ENCODE data around the gene PALLD.
A peak's percentile ranks its signal among the peaks of the same experiment; 100 is the strongest.

The PALLD gene

DNA sequence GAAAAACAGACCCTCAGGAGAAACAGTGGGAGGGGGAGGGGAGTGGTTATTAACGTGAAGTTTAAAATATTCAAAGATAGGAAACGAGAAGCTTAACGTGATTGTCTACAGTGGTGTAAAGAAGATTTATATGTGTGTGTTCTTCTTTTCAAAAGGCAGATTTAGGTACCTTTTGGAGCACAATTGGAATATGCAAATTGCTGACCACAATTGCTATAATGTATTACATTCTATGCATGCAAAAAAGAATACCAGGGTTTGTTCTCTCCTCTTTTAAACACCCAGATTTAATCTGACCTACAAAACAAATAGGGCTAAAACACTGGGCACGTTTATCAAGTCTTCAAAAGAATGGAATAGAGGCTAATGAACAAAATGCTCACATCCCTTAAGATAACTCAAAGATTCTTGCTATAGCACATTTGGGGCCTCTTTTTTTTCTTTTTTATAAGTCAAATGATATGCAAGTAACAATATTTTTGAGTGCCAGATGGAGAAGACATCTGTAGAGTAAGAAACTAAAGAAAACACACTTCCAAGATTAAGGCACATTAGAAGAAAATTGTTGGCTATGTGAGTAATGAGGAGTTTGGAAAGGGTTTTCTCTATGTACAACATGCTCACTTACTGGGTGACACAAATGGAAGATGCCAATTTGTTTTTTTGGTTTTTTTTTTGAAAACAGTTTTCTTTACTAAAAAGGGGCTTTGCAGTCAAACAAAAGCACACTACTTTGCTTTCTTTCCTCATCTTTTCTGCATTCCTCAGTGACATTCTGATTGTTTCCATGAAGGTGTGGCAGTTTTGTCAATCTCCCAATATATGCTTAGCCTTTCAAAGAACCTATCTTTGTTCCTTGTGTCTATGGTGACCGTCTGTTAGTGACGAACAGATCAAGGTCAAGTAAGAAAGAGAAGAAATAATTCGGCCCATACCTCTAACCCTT, 240.3 kb downstream of the PALLD start:
- peak in 1 of 2 donors; percentile 41 for DNase-seq

DNA sequence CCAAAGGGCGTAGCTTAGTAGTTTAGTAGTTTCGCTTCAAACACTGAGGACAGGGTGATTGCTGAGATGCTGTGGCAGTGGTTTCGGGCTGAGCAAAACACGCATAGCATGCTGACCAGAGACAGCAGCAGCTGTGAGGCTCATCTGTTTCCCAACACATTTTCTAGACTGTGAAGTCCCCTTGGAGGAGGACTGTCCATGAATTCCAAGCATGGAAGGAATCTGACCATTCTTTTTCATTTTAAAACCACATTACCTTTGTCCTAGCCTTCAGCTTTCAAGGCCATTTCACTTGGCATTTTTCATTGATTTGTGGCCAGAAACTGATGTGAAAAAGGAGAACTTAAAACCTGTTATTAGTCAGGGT, 240.9 kb downstream of the PALLD start:
- DNase-seq: no peak

DNA sequence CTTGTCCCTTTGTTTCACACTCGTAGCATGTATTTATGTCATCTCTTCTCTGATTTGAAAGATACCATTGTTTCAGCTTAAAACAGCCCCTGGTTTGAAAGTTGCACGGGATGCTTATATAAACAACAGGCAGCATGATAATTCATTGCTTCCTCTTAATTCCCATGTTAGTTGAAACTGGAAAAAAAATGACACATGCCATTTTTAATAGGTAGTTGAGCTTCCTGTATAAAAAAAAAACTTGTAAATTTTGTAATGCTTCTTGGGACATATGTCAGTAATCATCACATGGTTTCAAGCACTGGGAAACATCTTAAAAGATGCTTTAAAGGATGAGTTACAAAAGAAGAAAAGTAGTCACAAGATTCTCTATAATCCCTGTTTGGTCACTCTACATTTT, 243.0 kb downstream of the PALLD start:
- no peak for DNase-seq

DNA sequence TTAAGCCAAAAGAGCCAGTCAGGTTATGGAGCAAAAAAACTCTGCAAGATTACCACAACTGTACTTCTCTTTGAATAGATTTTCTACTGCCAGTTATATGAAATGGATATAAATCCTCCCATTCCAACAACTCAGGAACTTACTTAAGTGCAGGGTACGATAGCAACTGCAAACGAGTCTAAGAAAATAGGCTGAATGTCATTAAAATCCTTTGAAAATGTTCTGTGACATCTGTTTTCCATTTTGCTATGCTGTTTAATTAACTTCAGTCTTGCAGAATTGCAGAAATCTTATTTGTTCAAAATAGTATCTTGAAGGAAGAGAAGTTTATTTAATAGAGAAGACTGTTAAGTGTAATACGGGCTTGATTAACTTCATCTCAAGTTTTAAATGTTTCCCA, 243.8 kb downstream of the PALLD start:
- DNase-seq: no peak

DNA sequence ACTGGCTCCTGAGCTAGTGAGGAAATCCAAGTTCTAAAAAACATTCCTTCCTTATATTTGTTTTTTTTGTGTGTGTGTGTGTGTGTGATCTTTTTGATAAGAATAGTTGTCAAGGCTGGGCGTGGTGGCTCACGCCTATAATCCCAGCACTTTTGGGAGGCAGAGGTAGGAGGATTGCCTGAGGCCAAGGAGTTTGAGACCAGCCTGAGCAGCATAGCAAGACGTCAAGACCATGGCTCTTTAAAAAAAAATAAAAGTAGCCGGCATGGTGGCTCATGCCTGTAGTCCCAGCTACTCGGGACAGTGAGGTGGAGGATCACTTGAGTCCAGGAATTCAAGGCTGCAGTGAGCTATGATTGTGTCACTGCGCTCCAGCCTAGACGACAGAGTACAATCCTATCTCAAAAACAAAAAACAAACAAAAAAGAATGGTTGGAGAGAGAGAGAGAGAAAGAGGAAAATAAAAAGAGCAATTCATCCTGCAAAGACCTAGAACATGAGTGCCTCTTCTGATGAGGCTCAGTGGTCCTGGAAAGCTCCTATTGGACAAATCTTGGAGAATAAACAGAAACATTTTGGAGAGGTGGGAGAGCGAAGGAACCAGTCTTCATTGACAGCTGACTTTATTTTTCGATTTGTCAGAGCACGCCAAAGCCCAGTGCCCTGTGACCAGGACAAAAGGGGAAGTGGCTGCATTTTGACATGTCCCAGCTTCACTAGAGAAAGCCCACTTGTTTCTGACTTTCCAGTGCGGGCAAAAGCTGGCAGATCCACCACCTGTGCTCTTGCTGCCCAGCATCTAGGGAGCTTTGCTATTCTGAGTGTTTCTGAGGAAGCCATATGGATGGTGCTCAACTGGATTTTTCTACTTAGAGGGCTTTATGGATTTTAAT, 244.7 kb downstream of the PALLD start:
- DNase-seq: peak in 1 of 2 donors; percentile 5

DNA sequence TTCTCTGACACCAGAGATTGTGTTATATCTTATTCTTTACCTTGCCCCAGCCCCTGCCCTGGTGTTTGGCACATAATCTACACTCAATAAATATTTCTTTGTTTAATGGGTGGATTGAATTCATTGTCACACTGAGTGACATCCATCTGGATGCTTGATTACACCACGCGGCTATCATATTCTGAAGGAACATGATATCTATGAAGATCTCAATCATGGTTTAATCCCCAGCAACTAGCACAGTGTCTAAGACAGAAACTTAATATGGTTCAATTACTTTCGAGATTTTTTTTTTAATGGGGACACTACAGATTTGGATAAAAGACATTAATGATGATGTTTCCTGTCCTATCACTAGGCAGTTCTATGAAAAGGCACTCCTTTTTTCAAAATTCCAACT, 246.3 kb downstream of the PALLD start:
- DNase-seq: no peak

DNA sequence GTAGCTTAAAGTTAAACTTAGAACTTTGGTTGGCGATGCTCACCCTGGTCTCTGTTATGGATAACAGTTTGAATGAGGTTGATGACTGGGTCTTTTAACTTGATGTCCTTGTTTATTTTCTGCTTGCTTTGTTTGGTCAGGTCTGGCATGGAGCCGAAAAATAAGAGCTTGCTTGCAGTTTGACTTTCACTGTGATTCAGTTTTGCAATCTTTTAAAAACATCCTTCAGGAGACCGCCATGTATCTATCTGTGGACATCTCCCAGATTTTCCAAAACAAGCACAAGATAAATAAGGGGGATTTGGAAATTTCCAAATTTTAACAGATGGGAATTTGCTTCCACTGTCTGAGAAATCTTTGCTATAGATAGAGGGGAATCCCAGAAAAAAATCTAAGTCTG, 246.7 kb downstream of the PALLD start:
- no peak for DNase-seq

DNA sequence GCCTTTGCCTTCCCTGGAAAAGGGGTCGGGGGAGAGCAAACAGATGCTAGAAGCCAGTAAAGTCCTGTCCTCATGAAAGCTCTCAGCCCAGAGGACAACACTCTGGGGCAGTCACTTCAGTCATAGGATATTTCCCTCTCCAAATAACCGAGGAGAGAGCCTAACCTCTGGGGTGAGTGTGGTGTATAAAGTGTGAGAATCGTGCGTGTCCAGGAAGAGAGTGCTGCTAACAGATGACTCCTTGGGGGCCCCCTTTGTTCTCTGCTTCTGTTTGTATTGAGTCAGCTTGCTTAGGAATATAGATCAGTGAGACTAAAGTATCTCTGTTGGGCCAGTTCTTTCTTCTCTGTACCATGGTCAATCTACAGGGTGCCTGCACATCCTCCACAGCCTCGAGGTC, 247.2 kb downstream of the PALLD start:
- no peak for DNase-seq

DNA sequence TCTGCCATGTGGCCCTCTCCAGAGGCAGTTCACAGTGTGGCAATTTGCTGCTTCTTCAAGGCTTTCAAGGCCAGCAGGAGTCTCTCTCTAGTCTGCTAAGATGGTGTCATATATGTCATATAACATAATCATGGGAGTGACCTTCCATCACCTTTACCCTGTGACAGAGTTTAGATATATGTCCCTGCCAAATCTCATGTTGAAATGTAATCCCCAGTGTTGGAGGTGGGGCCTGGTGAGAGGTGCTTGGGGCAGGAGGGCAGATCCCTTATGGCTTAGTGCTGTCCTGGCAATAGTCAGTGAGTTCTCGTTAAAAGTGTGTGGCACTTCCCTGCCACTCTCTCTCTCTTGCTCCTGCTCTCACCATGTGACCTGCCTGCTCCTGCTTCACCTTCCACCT, 252.0 kb downstream of the PALLD start:
- DNase-seq: no peak

DNA sequence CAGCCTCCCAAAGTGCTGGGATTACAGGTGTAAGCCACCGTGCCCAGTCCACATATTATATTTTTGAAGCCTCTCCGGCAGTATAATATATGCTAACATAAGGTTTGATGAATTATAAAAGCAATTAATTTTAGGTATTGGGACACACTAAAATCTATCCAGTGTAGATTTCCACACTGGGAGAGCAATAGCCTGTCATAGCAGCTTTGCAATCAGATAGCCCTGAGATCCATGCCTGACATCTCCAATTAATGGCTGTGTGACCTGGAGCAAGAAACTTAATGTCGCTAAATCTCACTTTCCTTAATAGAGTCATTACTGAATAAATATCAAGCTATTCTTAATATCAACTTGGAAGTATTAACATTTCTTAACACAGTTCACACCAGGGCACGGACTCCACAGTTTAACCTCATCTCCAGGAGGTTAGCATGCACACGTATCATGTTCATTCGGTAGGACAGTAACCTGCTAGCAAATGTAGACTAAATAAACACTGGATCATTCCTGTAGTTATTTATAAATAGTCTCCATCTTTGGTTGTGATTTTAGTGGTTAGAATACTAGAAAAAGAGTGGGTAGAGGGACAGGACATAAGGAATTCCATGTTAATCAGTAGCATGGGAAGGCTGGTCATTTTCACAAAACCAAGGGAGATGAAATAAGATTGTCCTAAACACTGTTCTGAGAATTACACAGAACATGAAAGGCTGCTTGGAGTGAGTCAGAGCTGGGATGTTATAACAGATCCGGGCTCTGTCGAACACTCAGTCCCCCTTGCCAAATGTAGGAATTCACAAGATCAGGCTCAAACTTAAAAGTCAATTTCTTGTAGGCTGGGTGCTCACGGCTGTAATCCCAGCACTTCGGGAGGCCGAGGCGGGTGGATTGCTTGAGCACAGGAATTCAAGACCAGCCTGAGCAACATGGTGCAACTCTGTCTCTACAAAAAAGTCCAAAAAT, 254.7 kb downstream of the PALLD start:
- no peak for DNase-seq

DNA sequence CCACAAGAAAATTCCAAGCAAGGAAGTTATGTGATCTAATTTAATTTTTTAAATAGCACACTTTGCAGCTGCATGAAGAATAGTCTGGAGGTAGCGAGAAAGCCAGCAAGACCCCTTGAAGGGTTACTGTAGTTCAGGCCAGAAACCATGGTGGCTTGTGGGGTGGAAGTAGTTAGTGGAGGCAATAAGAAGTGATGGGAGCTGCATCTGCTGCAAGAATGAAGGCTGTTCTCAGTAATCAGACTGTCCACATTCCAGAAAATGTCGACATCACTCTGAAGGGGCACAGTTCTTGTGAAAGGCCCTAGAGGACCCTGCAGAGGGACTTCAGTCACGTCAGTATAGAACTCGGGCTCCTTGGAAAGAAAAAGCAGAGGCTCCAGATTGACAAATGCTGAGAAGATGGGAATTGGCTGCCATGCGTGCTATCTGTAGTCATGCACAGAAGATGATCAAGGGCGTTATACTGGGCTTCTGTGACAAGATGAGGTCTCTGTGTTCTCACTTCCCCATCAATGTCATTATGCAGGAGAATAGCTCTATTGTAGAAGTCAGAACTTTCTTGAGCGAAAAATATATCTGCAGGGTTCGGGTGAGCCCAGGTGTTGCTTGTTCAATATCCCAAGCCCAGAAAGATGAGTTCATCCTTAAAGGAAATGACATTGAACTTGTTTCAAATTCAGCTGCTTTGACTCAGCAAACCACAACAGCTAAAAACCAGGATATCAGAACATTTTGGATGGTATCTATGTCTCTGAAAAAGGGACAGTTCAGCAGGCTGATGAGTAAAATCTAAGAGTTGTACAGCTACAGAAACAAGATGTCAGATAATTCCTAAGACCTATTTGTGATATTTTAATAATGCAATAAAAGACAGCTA, 259.0 kb downstream of the PALLD start:
- DNase-seq: no peak

DNA sequence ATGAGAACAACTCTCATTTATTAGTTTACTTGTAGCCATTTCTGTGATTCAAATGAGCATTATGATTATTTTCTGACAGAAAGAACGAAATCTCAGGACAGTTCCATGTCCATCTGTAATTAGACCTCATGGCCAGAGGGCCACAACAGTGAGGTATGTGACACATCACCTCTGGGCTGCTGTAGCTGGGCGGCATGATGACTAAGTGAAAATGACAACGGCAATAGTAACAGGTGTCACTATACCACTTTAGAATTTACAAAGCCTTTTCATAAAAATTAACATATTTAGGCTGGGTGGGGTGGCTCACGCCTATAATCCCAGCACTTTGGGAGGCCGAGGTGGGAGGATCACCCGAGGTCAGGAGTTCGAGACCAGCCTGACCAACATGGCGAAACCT, 260.6 kb downstream of the PALLD start:
- no peak for DNase-seq

DNA sequence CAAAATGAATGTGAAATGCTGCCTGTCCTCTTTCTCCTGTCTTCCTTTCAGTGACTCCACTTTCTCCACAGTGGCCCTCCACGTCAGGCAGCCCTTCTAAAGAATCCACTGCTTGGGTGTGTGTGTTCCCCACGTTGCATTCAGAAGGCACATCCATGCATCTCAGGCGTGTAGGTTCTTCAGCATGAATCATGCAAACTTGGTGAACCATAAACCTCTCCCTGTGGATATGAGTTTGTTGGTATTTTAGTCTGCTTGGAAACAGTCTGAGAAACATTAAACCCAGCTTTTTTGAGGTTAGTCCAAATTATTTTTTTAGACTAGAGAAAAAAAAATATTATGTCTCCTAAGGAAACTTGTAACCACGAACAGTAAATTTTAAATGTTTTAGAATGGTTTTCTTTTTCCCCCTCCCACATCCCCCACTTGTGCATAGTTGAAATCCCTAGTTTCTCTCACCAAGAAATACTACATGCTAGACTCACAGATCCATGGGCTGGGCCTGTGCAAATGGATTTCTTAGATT, 261.6 kb downstream of the PALLD start:
- no peak for DNase-seq

DNA sequence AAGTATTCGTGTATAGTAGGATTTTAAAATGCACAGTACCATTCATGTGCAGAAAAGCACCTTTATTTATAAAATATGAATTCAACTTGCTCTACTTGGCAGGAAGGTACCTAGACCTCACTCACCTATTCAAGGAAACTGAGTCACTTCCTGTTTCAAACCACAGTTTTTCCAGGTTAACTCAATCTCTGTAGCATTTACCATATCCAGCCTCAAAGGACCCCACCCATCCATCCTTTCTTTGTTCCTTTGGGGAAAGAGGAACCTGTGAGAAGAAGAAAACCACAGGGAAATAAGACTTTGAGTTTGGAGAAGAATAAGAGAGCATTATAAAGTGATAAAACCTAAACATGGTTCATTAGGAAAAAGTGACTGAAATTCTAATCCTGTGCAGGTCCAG, 262.5 kb downstream of the PALLD start:
- no peak for DNase-seq

DNA sequence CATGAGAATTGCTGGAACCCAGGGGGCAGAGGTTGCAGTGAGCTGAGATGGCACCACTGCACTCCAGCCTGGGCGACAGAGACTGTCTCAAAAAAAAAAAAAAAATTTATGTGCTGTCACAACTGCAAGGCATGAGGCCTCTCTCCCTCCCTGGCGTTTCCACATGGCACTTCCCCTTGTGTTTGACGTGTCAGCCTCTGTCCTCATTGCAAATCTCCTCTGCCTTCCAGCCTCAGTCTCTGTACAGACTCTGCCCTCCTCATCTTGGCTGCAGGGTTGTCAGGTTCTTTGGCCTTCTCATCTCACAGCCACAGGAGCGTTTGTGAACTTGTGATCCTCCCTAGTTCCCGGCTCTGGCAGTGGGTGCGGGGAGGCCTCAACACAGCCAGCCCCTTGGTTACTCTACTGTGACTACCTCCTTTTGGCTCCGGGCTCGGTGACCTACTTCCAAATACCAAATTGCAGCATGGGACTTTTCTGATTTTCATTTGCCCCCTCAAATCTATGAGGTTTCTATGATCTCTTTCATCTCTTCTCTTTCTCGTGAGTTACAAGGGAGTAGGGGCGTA, 263.2 kb downstream of the PALLD start:
- DNase-seq: no peak

DNA sequence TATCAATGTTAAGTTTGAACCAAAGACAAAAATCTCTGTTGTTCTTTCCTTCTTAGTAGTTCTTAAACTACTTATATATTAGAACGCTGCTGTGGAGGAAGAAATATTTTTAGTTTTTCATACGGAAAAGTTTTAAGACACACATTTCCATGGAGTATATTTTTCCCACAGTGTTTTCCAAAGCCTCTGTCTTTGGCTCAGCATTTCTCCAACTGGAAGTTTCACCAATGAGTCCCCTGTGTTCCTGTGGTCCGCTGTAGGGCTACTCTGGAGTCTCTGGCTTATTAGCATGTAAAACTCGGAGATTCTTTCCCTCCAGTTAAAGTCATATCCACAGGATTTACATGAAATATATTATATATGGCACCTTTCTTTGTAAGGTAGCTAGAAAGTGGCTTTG, 264.2 kb downstream of the PALLD start:
- no peak for DNase-seq

DNA sequence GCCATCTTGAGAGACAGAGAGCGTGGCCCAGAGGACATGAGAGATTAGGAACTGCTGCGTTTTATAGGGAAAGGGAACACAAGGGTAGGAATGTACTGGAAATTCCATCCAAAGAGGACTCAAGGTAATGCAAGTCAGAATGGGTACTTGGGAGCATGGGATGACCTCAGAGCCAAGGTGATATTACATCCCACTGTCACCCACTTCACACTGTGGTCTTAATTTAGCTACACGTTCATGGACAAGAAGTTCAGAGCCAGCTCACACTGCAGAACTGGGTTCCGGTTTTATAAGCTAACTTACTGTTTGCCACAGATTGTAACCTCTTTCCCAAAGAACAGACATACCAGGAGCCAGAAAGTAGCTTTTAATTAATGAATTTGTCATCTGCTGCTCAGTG, 268.5 kb downstream of the PALLD start:
- DNase-seq: no peak

DNA sequence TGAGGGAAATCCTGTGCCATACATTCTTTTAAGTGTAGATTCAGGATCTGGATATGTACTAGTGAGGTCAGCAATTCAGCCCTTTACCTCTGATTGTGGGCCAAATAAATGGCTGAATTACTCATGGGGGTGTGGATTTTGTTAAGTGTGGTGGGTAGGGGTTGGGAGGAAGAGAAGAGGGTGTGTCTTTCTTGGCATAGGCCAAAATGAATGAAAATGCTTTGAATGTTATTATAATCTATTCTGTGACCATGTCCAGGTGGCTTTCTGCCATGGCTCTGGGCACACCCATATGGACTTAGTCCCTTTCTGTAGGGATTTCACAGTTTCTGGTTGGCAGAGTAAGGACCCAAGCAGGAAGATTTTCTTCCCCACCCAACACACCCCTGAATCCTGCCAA, 268.9 kb downstream of the PALLD start:
- DNase-seq: no peak

DNA sequence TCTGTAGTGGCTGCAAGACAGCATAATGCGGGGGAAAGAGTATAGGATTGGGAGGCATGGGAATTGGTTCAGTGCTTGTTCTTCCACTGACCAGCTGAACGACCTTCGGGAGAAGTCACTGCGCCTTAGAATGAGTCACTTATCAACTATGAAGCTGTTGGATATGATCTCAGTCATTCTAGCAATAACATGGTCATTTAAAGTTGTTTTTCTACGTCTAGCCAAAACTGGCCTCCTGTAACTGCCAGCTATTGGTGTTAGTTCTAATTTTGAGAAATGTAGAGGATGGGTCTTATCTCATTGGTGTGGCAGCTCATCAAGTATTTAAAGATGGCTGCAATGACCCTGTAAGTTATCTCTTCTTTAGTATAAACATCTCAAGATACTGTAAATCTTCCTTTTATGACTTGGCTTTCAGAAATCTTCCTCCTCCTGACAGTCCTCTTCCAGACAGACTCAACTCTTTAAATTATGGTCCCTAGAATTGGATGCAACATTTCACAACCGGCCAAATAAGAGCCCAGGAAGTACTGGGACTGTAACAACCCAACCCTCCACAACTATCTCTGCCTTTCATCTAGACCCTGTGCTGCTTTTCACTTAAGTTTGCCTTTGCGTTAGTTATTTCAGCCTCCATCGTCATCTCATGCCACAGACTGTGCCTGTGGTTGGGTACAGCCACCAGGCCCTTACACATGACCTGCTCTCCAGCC, 269.9 kb downstream of the PALLD start:
- DNase-seq: no peak

DNA sequence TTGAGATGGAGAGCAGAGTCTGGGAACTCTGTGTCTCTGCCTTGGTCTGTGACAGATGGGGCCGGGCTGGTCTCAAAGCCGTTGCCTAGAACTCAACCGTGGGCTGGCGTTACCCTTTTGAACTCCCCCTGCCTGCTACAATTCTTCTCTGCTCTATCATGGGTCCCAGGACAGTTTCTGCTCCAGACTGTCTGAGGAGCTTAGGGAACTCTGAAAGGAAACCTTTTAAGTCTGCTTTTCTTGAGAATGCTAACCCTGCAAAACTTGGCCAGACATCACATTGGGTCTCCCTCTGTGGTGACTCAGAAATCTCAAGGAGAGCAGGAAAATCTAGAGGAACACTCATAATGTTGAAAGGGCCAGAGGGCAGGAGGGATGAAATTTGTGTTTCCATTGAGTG, 272.6 kb downstream of the PALLD start:
- DNase-seq: no peak
